Astrocyte (in vitro differentiated cells and primary cell): Measurements from ENCODE around the gene LTC4S. TPM values are rescaled to one million over a fixed set of nuclear protein-coding genes. Genes with fewer than 3 reads are reported as not detected.

ENCODE experiments used
- DNase-seq: peaks from one replicate; pipeline ENCODE4 v3.0.0-alpha.2; 2010; ENCODE audit warnings: low read depth
- FAIRE-seq: peaks from 2 replicates; lab custom pipeline; 2011; peaks lifted over from hg19 to GRCh38; lab: Jason Lieb, UNC
- H2AFZ ChIP-seq: 2 replicates; pipeline ENCODE4 v1.6.0; 2012; ENCODE audit warnings: low read depth, low read length, inconsistent platforms
- H3K27ac ChIP-seq: 2 replicates; pipeline ENCODE4 v1.5.1; 2011; ENCODE audit warnings: low read depth, low read length, inconsistent platforms
- H3K27me3 ChIP-seq: 2 replicates; pipeline ENCODE4 v1.6.0; 2011; ENCODE audit warnings: low read length, inconsistent platforms; ENCODE audit not compliant: insufficient read depth
- H3K36me3 ChIP-seq: 2 replicates; pipeline ENCODE4 v1.5.1; 2011; ENCODE audit warnings: low read length, inconsistent platforms; ENCODE audit not compliant: insufficient read depth
- H3K4me1 ChIP-seq: 2 replicates; pipeline ENCODE4 v1.5.1; 2011; ENCODE audit warnings: low read length, inconsistent platforms; ENCODE audit not compliant: insufficient read depth
- H3K4me2 ChIP-seq: 2 replicates; pipeline ENCODE4 v1.6.0; 2012; ENCODE audit warnings: low read length, inconsistent platforms
- H3K4me3 ChIP-seq: 2 replicates; pipeline ENCODE4 v1.5.1; 2011; ENCODE audit warnings: low read depth, mild to moderate bottlenecking, low read length, inconsistent platforms; ENCODE audit not compliant: insufficient read depth
- H3K79me2 ChIP-seq: 2 replicates; pipeline ENCODE4 v1.6.0; 2012; ENCODE audit warnings: mild to moderate bottlenecking, low read length, inconsistent platforms; ENCODE audit not compliant: insufficient read depth
- H3K9ac ChIP-seq: 2 replicates; pipeline ENCODE4 v1.6.0; 2012; ENCODE audit warnings: mild to moderate bottlenecking, low read length, inconsistent platforms
- H3K9me3 ChIP-seq: 2 replicates; pipeline ENCODE4 v1.5.1; 2012; ENCODE audit warnings: low read depth, mild to moderate bottlenecking, low read length, inconsistent platforms; ENCODE audit not compliant: insufficient read depth
- H4K20me1 ChIP-seq: 2 replicates; pipeline ENCODE4 v1.6.0; 2012; ENCODE audit warnings: low read length, inconsistent platforms; ENCODE audit not compliant: insufficient read depth
- H3K27ac Mint-ChIP-seq: one replicate; pipeline ENCODE4 v1.8.0; 2021; ENCODE audit warnings: mild to moderate bottlenecking, mixed read lengths; ENCODE audit not compliant: unreplicated experiment
- H3K27me3 Mint-ChIP-seq: one replicate; pipeline ENCODE4 v1.8.0; 2021; ENCODE audit warnings: low read depth, mixed read lengths; ENCODE audit not compliant: unreplicated experiment
- H3K36me3 Mint-ChIP-seq: one replicate; pipeline ENCODE4 v1.8.0; 2021; ENCODE audit warnings: low read depth, mixed read lengths; ENCODE audit not compliant: unreplicated experiment
- H3K4me1 Mint-ChIP-seq: one replicate; pipeline ENCODE4 v1.8.0; 2021; ENCODE audit warnings: low read depth, mixed read lengths; ENCODE audit not compliant: unreplicated experiment
- H3K4me3 Mint-ChIP-seq: one replicate; pipeline ENCODE4 v1.8.0; 2021; ENCODE audit warnings: mild to moderate bottlenecking, moderate library complexity, mixed read lengths; ENCODE audit not compliant: unreplicated experiment
- H3K9me3 Mint-ChIP-seq: one replicate; pipeline ENCODE4 v1.8.0; 2021; ENCODE audit warnings: mild to moderate bottlenecking, mixed read lengths; ENCODE audit not compliant: unreplicated experiment
- EZH2 ChIP-seq: IDR thresholded peaks from 2 replicates; pipeline ENCODE4 v1.6.1; 2012; ENCODE audit warnings: mild to moderate bottlenecking, low read length, inconsistent platforms; ENCODE audit not compliant: insufficient read depth
- total RNA-seq: library from RNA; stranded (reverse); gene quantifications from 2 replicates; pipeline ENCODE4 v1.2.1, GENCODE V29; 2021
- TF ChIP-seq, protein P1 (sequence below): IDR thresholded peaks from 2 replicates; pipeline ENCODE4 v1.5.1; 2011; ENCODE audit warnings: low read depth, mild to moderate bottlenecking, inconsistent platforms, low read length, moderate library complexity; ENCODE audit not compliant: insufficient read depth

The LTC4S gene
- total RNA-seq, 1 donor from 2014 or later = 1.3 TPM

DNA sequence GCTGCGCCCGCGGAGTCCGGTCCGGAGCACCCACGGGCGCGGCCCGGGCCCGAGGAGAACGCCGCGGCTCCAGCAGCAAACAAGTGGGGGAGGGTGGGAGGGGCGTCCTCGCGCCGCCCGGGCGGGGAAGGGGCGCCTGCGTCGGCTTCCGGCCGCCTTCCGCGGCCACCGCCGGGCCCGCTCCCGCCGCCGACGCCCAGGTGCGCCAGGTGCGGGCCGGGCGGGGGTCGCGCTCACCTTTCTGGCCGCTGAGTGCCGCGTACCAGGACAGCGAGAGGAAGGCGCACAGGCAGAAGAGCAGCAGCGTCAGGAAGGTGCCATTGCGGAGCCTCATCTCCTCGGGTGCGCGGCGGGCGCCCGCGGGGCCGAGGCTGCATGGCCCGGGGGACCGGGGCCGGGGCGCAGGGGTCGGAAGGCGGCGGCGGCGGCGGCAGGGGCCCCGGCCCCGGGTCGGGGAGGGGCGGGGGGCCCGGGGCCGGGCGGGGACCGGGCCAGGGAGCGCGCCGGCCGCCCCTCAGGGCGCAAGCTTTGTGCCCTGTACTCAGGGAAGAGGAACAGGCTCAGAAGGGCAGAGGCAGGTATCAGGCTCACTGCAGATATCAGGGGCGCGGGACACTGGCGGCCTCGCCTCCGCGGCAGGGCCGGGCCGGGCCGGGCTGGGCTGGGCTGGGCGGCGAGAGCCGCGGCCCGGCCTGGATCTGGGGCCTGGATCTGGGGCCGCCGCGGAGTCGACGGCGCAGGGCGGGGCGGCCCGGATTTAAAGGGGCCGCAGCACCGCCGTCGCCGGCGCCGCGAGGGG, 12.7 kb downstream of the LTC4S start, which contains the start of gene MGAT4B:
Gene MGAT4B (minus strand): TSS at position 617 of the 799 bp plus-strand sequence. CDS start 283 bp downstream, at position 334.
- Histone ChIP-seq H3K27ac (peak within 1 kb of the TSS; percentile 42), H3K4me3 (peak within 1 kb of the TSS; percentile 71), H2AFZ (peak within 1 kb of the TSS; percentile 71), H3K36me3 (no peaks in the 10 kb centered on the region), H3K79me2 (peaks cover 43% of the 10 kb centered on the region), H3K4me2 (peak within 1 kb of the TSS; percentile 92), H4K20me1 (peaks cover 40% of the 10 kb centered on the region), H3K9ac (peak within 1 kb of the TSS; percentile 83), H3K4me1 (peaks cover 21% of the 10 kb centered on the region), H3K9me3 (no peaks in the 10 kb centered on the region), H3K27me3 (no peaks in the 10 kb centered on the region)
- H3K27me3 Mint-ChIP-seq = no peaks in the 10 kb centered on the region
- H3K36me3 Mint-ChIP-seq = peaks cover 9% of the 10 kb centered on the region
- no peak within 1 kb of the TSS for H3K27ac Mint-ChIP-seq
- TF ChIP-seq, protein P1, sequence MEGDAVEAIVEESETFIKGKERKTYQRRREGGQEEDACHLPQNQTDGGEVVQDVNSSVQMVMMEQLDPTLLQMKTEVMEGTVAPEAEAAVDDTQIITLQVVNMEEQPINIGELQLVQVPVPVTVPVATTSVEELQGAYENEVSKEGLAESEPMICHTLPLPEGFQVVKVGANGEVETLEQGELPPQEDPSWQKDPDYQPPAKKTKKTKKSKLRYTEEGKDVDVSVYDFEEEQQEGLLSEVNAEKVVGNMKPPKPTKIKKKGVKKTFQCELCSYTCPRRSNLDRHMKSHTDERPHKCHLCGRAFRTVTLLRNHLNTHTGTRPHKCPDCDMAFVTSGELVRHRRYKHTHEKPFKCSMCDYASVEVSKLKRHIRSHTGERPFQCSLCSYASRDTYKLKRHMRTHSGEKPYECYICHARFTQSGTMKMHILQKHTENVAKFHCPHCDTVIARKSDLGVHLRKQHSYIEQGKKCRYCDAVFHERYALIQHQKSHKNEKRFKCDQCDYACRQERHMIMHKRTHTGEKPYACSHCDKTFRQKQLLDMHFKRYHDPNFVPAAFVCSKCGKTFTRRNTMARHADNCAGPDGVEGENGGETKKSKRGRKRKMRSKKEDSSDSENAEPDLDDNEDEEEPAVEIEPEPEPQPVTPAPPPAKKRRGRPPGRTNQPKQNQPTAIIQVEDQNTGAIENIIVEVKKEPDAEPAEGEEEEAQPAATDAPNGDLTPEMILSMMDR = no peak
- no peak for TF ChIP-seq EZH2
- H3K4me1 Mint-ChIP-seq = peaks cover 14% of the 10 kb centered on the region
- FAIRE-seq (no peak), DNase-seq (peak; percentile 48)
- H3K9me3 Mint-ChIP-seq = no peaks in the 10 kb centered on the region
- H3K4me3 Mint-ChIP-seq = peak within 1 kb of the TSS; percentile 82

DNA sequence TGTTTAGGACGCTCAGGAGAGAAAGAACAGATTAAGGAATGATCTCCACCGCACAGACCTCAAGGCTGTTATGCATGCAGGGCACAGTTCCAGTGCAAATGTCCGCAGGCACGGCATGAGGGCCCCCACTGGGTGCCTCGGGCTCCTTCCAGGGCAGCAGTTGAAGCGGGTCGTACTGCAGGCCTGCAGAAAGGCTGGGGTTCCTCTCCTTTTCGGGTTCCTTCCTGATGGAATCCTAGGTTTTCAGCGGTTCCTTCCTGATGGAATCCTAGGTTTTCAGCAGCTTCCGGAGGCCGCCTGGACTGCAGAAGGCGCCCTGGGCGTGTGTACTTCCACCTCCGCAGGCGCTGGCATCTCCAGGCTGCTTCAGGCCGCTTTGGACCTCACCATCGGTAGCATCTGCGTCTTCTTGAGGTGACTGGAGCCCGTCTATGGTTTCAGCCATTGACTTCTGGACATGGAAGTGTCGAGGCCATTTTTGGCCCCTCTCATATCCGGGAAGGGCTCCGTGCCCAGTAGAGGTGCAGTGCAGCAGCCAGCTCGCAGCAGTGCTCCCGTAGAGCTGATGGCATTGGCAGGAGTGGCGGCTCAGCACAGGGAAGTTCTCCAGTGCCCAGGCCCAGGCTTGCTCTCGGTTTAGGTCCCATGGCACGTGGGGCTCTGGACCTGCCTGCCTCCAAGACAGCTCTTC, 18.5 kb downstream of the LTC4S start:
- H3K36me3 ChIP-seq = no peaks in the 10 kb centered on the region
- Mint-ChIP-seq H3K4me1 (no peaks in the 10 kb centered on the region), H3K9me3 (no peaks in the 10 kb centered on the region), H3K4me3 (no peak overlapping the region), H3K36me3 (peaks cover 16% of the 10 kb centered on the region), H3K27ac (no peak overlapping the region), H3K27me3 (no peaks in the 10 kb centered on the region)
- no peak overlapping the region for H2AFZ ChIP-seq
- H4K20me1 ChIP-seq = no peaks in the 10 kb centered on the region
- H3K9me3 ChIP-seq = no peaks in the 10 kb centered on the region
- DNase-seq (no peak), FAIRE-seq (no peak)
- peaks cover 7% of the 10 kb centered on the region for H3K4me1 ChIP-seq
- no peak overlapping the region for H3K4me3 ChIP-seq
- no peak for TF ChIP-seq EZH2
- TF ChIP-seq, protein P1 = no peak
- no peak overlapping the region for H3K4me2 ChIP-seq
- no peaks in the 10 kb centered on the region for H3K27me3 ChIP-seq
- H3K9ac ChIP-seq = no peak overlapping the region
- no peak overlapping the region for H3K27ac ChIP-seq
- no peaks in the 10 kb centered on the region for H3K79me2 ChIP-seq
